Measurements from ENCODE around the gene EPHA3. TPM values are rescaled to one million over a fixed set of nuclear protein-coding genes. Genes with fewer than 3 reads are reported as not detected.

The EPHA3 gene
- total RNA-seq, 1 experiment from 2014 or later = not detected

- intact Hi-C loops (cut with micrococcal nuclease; ENCODE audit: unreplicated experiment) = no loop called here
- ChIA-PET POLR2A (no interaction called here), CTCF (no interaction called here)
- H3K27ac Mint-ChIP-seq (ENCODE audit: unreplicated experiment) = no peak overlapping the region
- no peak overlapping the region for H3K4me3 ChIP-seq (ENCODE audit: low read depth, low read length)
- no peak overlapping the region for H3K4me3 Mint-ChIP-seq (ENCODE audit: unreplicated experiment)
- H3K4me1 Mint-ChIP-seq (ENCODE audit: low read depth, unreplicated experiment) = no peaks in the 10 kb centered on the region
- no peaks in the 10 kb centered on the region for H3K9me3 Mint-ChIP-seq (ENCODE audit: unreplicated experiment)
- DNase-seq = no peak
- H3K4me1 ChIP-seq = no peaks in the 10 kb centered on the region
- H3K27me3 ChIP-seq (replicated peaks; ENCODE audit: control insufficient read depth, insufficient read depth, low read length) = no peaks in the 10 kb centered on the region
- TF ChIP-seq CTCF (IDR thresholded peaks at IDR 0.05; ENCODE audit: insufficient read depth in 1 of 2, low read depth in 1 of 2, low read length in 1 of 2, severe bottlenecking in 1 of 2, unreplicated experiment in 1 of 2) = no peak
- H3K36me3 Mint-ChIP-seq (ENCODE audit: insufficient read depth, unreplicated experiment) = no peaks in the 10 kb centered on the region
- no peaks in the 10 kb centered on the region for H3K27me3 Mint-ChIP-seq (ENCODE audit: insufficient read depth, unreplicated experiment)
- H3K9me3 ChIP-seq = no peaks in the 10 kb centered on the region
- BruUV-seq (replicated peaks) = no TSS peak
- H3K36me3 ChIP-seq (ENCODE audit: control insufficient read depth, insufficient read depth, low read length) = no peaks in the 10 kb centered on the region
Measured at GRCh38 chr3:89139870-89140269, 32.4 kb downstream of the EPHA3 start.

- no peak for TF ChIP-seq CTCF (IDR thresholded peaks at IDR 0.05; ENCODE audit: insufficient read depth in 1 of 2, low read depth in 1 of 2, low read length in 1 of 2, severe bottlenecking in 1 of 2, unreplicated experiment in 1 of 2)
- no peak overlapping the region for H3K4me3 Mint-ChIP-seq (ENCODE audit: unreplicated experiment)
- BruUV-seq (replicated peaks) = no TSS peak
- CTCF ChIA-PET = no interaction called here
- H3K4me1 ChIP-seq = no peaks in the 10 kb centered on the region
- DNase-seq = no peak
- no peaks in the 10 kb centered on the region for H3K36me3 ChIP-seq (ENCODE audit: control insufficient read depth, insufficient read depth, low read length)
- H3K4me1 Mint-ChIP-seq (ENCODE audit: low read depth, unreplicated experiment) = no peaks in the 10 kb centered on the region
- H3K36me3 Mint-ChIP-seq (ENCODE audit: insufficient read depth, unreplicated experiment) = no peaks in the 10 kb centered on the region
- intact Hi-C loops (cut with micrococcal nuclease; ENCODE audit: unreplicated experiment) = no loop called here
- H3K27me3 ChIP-seq (replicated peaks; ENCODE audit: control insufficient read depth, insufficient read depth, low read length) = no peaks in the 10 kb centered on the region
- POLR2A ChIA-PET = no interaction called here
- no peak overlapping the region for H3K4me3 ChIP-seq (ENCODE audit: low read depth, low read length)
- no peaks in the 10 kb centered on the region for H3K27me3 Mint-ChIP-seq (ENCODE audit: insufficient read depth, unreplicated experiment)
- no peak overlapping the region for H3K27ac Mint-ChIP-seq (ENCODE audit: unreplicated experiment)
- no peaks in the 10 kb centered on the region for H3K9me3 ChIP-seq
- no peaks in the 10 kb centered on the region for H3K9me3 Mint-ChIP-seq (ENCODE audit: unreplicated experiment)
Measured at GRCh38 chr3:89144080-89144479, 36.7 kb downstream of the EPHA3 start.

- H3K36me3 ChIP-seq (ENCODE audit: control insufficient read depth, insufficient read depth, low read length) = no peaks in the 10 kb centered on the region
- intact Hi-C loops (cut with micrococcal nuclease; ENCODE audit: unreplicated experiment) = no loop called here
- Mint-ChIP-seq H3K4me1 (ENCODE audit: low read depth, unreplicated experiment) (no peaks in the 10 kb centered on the region), H3K27me3 (ENCODE audit: insufficient read depth, unreplicated experiment) (no peaks in the 10 kb centered on the region), H3K27ac (ENCODE audit: unreplicated experiment) (no peak overlapping the region), H3K4me3 (ENCODE audit: unreplicated experiment) (no peak overlapping the region), H3K36me3 (ENCODE audit: insufficient read depth, unreplicated experiment) (no peaks in the 10 kb centered on the region), H3K9me3 (ENCODE audit: unreplicated experiment) (no peaks in the 10 kb centered on the region)
- no TSS peak for BruUV-seq (replicated peaks)
- H3K9me3 ChIP-seq = no peaks in the 10 kb centered on the region
- ChIA-PET POLR2A (no interaction called here), CTCF (no interaction called here)
- TF ChIP-seq CTCF (IDR thresholded peaks at IDR 0.05; ENCODE audit: insufficient read depth in 1 of 2, low read depth in 1 of 2, low read length in 1 of 2, severe bottlenecking in 1 of 2, unreplicated experiment in 1 of 2) = no peak
- no peak overlapping the region for H3K4me3 ChIP-seq (ENCODE audit: low read depth, low read length)
- no peaks in the 10 kb centered on the region for H3K4me1 ChIP-seq
- DNase-seq = no peak
- no peaks in the 10 kb centered on the region for H3K27me3 ChIP-seq (replicated peaks; ENCODE audit: control insufficient read depth, insufficient read depth, low read length)
Measured at GRCh38 chr3:89145995-89146394, 38.6 kb downstream of the EPHA3 start.
